ENCODE measurements around the gene LAMP5. TPM values are rescaled to one million over a fixed set of nuclear protein-coding genes. Genes with fewer than 3 reads are reported as not detected.

Gene LAMP5
- total RNA-seq, 4 donors from 2014 or later, result not detected

DNA sequence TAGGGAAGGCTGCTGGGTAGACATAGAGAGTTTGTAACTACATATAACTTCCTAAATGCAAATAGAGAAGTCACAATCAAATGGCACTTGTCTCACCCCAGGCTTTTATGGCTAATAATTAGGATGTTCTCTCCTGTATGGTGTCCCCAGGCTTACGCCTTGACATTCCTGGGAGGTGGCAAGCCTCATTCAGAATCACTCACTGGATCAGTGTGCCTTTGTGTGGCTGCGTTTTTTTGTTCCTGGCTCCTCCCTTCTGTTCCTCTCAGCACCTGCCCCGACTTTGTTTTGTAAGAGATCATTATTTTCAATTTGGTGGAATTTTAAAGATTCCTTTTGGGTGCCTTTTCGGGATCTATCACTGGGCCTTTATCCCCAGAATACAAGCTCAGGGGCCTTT is 5.7 kb downstream of the LAMP5 start:
- DNase-seq, result no peak
- no peaks in the 10 kb centered on the region for H3K9me3 ChIP-seq
- peaks cover 0 to 18% (median 12%) of the 10 kb centered on the region in 3 donors for H3K4me1 ChIP-seq
- H3K27ac ChIP-seq, result no peak overlapping the region
- WGBS, 2 donors, result 32 to 59% methylated on average over 4 of the region's 4 CpGs
- no peaks in the 10 kb centered on the region for H3K36me3 ChIP-seq
- no peak overlapping the region for H3K4me3 ChIP-seq
- peaks cover 0 to 52% (median 2%) of the 10 kb centered on the region in 4 donors for H3K27me3 ChIP-seq
- no peak for TF ChIP-seq POLR2A (IDR thresholded peaks at IDR 0.05)
- TF ChIP-seq, protein P1, sequence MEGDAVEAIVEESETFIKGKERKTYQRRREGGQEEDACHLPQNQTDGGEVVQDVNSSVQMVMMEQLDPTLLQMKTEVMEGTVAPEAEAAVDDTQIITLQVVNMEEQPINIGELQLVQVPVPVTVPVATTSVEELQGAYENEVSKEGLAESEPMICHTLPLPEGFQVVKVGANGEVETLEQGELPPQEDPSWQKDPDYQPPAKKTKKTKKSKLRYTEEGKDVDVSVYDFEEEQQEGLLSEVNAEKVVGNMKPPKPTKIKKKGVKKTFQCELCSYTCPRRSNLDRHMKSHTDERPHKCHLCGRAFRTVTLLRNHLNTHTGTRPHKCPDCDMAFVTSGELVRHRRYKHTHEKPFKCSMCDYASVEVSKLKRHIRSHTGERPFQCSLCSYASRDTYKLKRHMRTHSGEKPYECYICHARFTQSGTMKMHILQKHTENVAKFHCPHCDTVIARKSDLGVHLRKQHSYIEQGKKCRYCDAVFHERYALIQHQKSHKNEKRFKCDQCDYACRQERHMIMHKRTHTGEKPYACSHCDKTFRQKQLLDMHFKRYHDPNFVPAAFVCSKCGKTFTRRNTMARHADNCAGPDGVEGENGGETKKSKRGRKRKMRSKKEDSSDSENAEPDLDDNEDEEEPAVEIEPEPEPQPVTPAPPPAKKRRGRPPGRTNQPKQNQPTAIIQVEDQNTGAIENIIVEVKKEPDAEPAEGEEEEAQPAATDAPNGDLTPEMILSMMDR (IDR thresholded peaks at IDR 0.05), result no peak
- intact Hi-C loops (cut with DNase I), result no loop called here

DNA sequence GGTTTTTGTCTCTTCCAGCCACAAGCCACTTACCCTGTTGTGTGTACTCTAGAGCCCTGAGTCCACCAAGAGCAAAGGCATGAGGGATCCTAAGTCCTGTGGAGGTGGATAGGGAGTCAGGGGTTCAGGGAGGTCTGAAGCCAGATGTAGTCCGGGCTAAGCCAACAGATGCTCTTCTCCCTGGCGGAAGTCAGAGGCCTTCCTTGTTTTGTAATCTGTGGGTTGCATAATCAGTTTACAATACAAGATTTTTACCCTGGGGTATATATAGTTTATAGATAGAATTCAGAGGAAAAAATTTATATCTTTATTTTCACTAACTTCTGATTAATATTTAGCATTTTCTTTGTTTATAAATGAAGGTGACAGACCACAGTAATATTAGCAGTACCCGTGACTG is 9.2 kb downstream of the LAMP5 start:
- H3K9me3 ChIP-seq, result no peaks in the 10 kb centered on the region
- no peaks in the 10 kb centered on the region for H3K36me3 ChIP-seq
- H3K27me3 ChIP-seq, result peaks cover 0 to 17% (median 0%) of the 10 kb centered on the region in 4 donors
- WGBS, 2 donors, result 63 to 82% methylated on average over 3 of the region's 3 CpGs
- no peaks in the 10 kb centered on the region for H3K4me1 ChIP-seq
- H3K27ac ChIP-seq, result no peak overlapping the region
- TF ChIP-seq POLR2A (IDR thresholded peaks at IDR 0.05), result no peak
- TF ChIP-seq, protein P1 (IDR thresholded peaks at IDR 0.05), result no peak
- no peak for DNase-seq
- no peak overlapping the region for H3K4me3 ChIP-seq
- intact Hi-C loops (cut with DNase I), result no loop called here

DNA sequence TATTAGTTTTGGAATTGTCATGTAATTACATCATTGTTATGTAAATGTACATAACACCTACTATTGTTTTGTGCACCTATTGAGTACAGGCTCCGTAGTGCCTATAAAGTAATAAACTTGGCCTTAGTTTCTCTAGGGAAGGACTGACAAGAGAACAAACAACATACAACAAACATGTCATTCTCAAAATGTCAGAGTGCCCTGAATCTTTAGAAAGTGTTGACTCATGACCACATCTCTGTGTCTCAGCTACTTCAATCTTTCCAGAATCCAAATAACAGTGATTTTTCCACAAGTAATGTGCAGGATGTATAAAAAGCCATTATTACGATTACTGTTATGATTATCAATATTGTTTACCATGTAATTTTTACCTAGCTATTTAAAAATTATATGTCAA is 17.2 kb downstream of the LAMP5 start:
- DNase-seq, result no peak
- H3K27me3 ChIP-seq, result no peaks in the 10 kb centered on the region
- intact Hi-C loops (cut with DNase I), result no loop called here
- H3K4me1 ChIP-seq, result no peaks in the 10 kb centered on the region
- H3K36me3 ChIP-seq, result no peaks in the 10 kb centered on the region
- no peak overlapping the region for H3K4me3 ChIP-seq
- no peak overlapping the region for H3K27ac ChIP-seq
- TF ChIP-seq, protein P1 (IDR thresholded peaks at IDR 0.05), result no peak
- no peak for TF ChIP-seq POLR2A (IDR thresholded peaks at IDR 0.05)
- no peaks in the 10 kb centered on the region for H3K9me3 ChIP-seq
- 57 to 63% methylated on average over 2 of the region's 2 CpGs for WGBS, 2 donors

DNA sequence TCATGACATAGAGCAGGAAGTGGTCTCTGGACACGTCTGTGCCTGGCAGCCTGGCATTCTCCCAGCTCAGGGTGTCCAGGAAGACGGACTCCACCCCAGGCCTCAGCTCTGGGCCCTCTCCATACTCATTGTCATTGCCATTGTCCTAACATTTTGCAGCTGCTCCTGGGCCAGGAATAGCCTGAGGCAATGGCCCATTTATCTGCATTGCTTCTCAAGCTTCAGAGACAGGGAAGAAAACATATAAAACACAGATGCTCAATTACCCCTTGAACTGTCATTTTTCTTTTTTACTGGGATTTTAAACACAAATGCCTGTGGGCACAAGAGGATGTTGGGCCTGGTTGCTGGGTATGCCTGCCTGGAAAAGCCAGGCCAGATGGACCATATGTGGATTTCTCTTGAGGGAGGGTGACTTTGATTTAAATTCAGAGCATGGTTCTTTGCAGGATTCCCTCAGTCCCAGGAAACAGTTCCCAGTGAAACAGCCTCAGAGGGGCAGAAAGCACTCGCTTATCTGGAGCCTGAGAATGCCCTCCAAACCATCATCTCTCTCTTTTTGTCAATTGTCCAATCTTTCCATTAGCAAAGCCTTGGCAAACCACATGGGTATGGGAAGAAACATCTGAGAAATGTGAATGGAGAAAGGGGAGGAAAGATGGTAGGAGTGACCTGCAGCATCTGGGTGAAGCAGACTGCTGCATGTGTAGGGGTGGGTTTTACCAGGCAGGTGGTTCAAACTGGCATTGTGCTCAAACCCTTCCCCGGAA is 17.9 kb downstream of the LAMP5 start:
- no peaks in the 10 kb centered on the region for H3K4me1 ChIP-seq
- 47 to 53% methylated on average over 3 to 4 of the region's 4 CpGs for WGBS, 2 donors
- no peak overlapping the region for H3K4me3 ChIP-seq
- H3K36me3 ChIP-seq, result no peaks in the 10 kb centered on the region
- TF ChIP-seq, protein P1 (IDR thresholded peaks at IDR 0.05), result no peak
- no peak for TF ChIP-seq POLR2A (IDR thresholded peaks at IDR 0.05)
- intact Hi-C loops (cut with DNase I), result no loop called here
- H3K9me3 ChIP-seq, result no peaks in the 10 kb centered on the region
- no peaks in the 10 kb centered on the region for H3K27me3 ChIP-seq
- no peak for DNase-seq
- H3K27ac ChIP-seq, result no peak overlapping the region

DNA sequence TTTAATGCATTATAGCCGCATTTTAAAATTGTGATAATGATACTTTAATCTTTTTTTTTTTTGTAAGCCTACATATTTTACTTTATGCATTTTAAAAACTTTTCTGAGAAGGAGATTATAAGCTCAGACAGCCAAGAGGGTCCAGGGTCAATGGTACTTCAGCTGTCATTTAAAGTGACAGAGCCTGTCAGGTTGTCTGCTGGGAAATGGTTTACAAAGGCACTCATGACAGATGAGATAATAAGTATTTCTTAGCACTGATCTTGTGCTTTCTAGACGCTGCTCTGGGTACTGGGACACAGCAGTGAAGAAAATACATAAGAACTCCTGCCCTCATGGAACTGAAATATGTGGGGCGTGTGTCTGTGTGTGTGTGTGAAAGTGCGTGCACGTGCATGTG is 19.6 kb downstream of the LAMP5 start:
- WGBS, 2 donors, result 78 to 81% methylated on average over 5 of the region's 5 CpGs
- no peak for DNase-seq
- H3K9me3 ChIP-seq, result no peaks in the 10 kb centered on the region
- TF ChIP-seq POLR2A (IDR thresholded peaks at IDR 0.05), result no peak
- TF ChIP-seq, protein P1 (IDR thresholded peaks at IDR 0.05), result no peak
- no peaks in the 10 kb centered on the region for H3K4me1 ChIP-seq
- H3K27ac ChIP-seq, result no peak overlapping the region
- intact Hi-C loops (cut with DNase I), result no loop called here
- no peaks in the 10 kb centered on the region for H3K27me3 ChIP-seq
- no peaks in the 10 kb centered on the region for H3K36me3 ChIP-seq
- no peak overlapping the region for H3K4me3 ChIP-seq

Measured in esophagus squamous epithelium (tissue), 5 donors.